ENCODE data around the gene NEDD4. TPM values are rescaled to one million over a fixed set of nuclear protein-coding genes. Genes with fewer than 3 reads are reported as not detected.
A peak's percentile ranks its signal among the peaks of the same experiment; 100 is the strongest.

Gene NEDD4
- total RNA-seq, 1 donor from 2014 or later = 28.4 TPM

DNA sequence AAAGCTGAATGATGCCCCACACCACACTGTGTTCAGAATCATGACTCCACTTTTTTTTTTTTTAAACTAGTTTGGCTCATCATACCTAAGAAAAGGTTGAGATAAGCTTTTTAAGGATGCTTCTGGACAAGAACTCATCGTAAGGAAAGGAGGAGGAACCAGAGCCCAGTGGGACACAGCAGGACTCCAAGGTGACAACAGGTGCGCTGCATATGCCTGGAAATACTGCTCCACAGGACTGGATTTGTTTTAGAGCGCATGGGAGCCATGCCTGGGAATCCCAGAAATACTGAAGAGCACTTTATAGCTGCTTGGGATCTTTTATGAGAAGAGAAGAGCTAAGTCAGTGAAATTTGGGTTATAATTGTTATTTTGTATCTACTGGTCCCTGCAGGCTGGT, 93.4 kb downstream of the NEDD4 start:
- Mint-ChIP-seq H3K9me3 (ENCODE audit: low read depth) (no peaks in the 10 kb centered on the region), H3K4me3 (ENCODE audit: unreplicated experiment) (no peak overlapping the region), H3K36me3 (ENCODE audit: low read depth) (no peaks in the 10 kb centered on the region), H3K4me1 (ENCODE audit: low read depth) (peaks cover 34% of the 10 kb centered on the region), H3K27ac (ENCODE audit: unreplicated experiment) (no peak overlapping the region), H3K27me3 (ENCODE audit: low read depth) (no peaks in the 10 kb centered on the region)
- TF ChIP-seq, protein P1, sequence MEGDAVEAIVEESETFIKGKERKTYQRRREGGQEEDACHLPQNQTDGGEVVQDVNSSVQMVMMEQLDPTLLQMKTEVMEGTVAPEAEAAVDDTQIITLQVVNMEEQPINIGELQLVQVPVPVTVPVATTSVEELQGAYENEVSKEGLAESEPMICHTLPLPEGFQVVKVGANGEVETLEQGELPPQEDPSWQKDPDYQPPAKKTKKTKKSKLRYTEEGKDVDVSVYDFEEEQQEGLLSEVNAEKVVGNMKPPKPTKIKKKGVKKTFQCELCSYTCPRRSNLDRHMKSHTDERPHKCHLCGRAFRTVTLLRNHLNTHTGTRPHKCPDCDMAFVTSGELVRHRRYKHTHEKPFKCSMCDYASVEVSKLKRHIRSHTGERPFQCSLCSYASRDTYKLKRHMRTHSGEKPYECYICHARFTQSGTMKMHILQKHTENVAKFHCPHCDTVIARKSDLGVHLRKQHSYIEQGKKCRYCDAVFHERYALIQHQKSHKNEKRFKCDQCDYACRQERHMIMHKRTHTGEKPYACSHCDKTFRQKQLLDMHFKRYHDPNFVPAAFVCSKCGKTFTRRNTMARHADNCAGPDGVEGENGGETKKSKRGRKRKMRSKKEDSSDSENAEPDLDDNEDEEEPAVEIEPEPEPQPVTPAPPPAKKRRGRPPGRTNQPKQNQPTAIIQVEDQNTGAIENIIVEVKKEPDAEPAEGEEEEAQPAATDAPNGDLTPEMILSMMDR (IDR thresholded peaks at IDR 0.05) = no peak
- DNase-seq (ENCODE audit: low spot score) = no peak

GRCh38 chr15:55899537-55899936, 93.9 kb downstream of the NEDD4 start:
- no peak overlapping the region for H3K4me3 Mint-ChIP-seq (ENCODE audit: unreplicated experiment)
- no peak for DNase-seq (ENCODE audit: low spot score)
- peaks cover 35% of the 10 kb centered on the region for H3K4me1 Mint-ChIP-seq (ENCODE audit: low read depth)
- no peaks in the 10 kb centered on the region for H3K36me3 Mint-ChIP-seq (ENCODE audit: low read depth)
- H3K27me3 Mint-ChIP-seq (ENCODE audit: low read depth) = no peaks in the 10 kb centered on the region
- TF ChIP-seq, protein P1 (IDR thresholded peaks at IDR 0.05) = no peak
- no peak overlapping the region for H3K27ac Mint-ChIP-seq (ENCODE audit: unreplicated experiment)
- H3K9me3 Mint-ChIP-seq (ENCODE audit: low read depth) = no peaks in the 10 kb centered on the region

GRCh38 chr15:55897560-55898336, 95.7 kb downstream of the NEDD4 start:
- Mint-ChIP-seq H3K9me3 (ENCODE audit: low read depth) (no peaks in the 10 kb centered on the region), H3K4me3 (ENCODE audit: unreplicated experiment) (no peak overlapping the region), H3K27ac (ENCODE audit: unreplicated experiment) (peak overlapping the region; percentile 91), H3K36me3 (ENCODE audit: low read depth) (no peaks in the 10 kb centered on the region), H3K4me1 (ENCODE audit: low read depth) (peaks cover 37% of the 10 kb centered on the region), H3K27me3 (ENCODE audit: low read depth) (no peaks in the 10 kb centered on the region)
- TF ChIP-seq, protein P1 (IDR thresholded peaks at IDR 0.05) = peak; percentile 84
- DNase-seq (ENCODE audit: low spot score) = no peak

DNA sequence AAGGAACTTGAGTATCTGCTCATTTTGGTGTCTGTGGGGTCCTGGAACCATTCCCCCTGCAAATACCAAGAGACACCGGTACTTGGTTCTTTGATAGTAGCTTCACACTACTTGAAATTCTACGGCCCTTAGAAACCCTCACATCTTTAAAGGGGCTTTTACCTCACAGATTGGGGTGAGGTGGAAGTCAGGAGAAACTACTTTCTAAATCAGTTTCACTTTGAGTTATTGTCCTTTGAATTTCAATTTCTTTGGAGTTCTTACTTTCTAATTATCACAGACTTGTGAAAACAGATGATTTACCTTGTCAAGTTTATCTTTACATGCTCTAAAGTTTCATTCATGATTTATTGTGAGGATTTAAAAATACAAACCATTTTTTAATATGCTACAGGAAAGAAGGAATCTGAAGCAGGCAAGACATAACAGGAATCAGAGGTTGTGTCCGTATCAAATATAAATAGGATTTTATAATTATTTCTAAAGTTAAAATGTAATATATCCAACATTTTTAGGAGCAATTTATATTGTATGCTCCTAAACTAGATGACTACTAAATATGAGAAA, 98.9 kb downstream of the NEDD4 start:
- TF ChIP-seq, protein P1 (IDR thresholded peaks at IDR 0.05) = no peak
- peaks cover 32% of the 10 kb centered on the region for H3K4me1 Mint-ChIP-seq (ENCODE audit: low read depth)
- H3K9me3 Mint-ChIP-seq (ENCODE audit: low read depth) = no peaks in the 10 kb centered on the region
- peak overlapping the region; percentile 17 for H3K27ac Mint-ChIP-seq (ENCODE audit: unreplicated experiment)
- no peak overlapping the region for H3K4me3 Mint-ChIP-seq (ENCODE audit: unreplicated experiment)
- no peak for DNase-seq (ENCODE audit: low spot score)
- no peaks in the 10 kb centered on the region for H3K36me3 Mint-ChIP-seq (ENCODE audit: low read depth)
- no peaks in the 10 kb centered on the region for H3K27me3 Mint-ChIP-seq (ENCODE audit: low read depth)

GRCh38 chr15:55893852-55894251, 99.6 kb downstream of the NEDD4 start:
- Mint-ChIP-seq H3K9me3 (ENCODE audit: low read depth) (peaks cover 5% of the 10 kb centered on the region), H3K4me1 (ENCODE audit: low read depth) (peaks cover 32% of the 10 kb centered on the region), H3K27me3 (ENCODE audit: low read depth) (no peaks in the 10 kb centered on the region), H3K27ac (ENCODE audit: unreplicated experiment) (no peak overlapping the region), H3K36me3 (ENCODE audit: low read depth) (no peaks in the 10 kb centered on the region), H3K4me3 (ENCODE audit: unreplicated experiment) (no peak overlapping the region)
- TF ChIP-seq, protein P1 (IDR thresholded peaks at IDR 0.05) = no peak
- no peak for DNase-seq (ENCODE audit: low spot score)

Measured in chondrocyte (in vitro differentiated cells).